Parathyroid adenoma (tissue), 2 donors: ENCODE results near the gene TMX4.

Source experiments
- H2AFZ ChIP-seq: fragments of 300-600 bp; sonication (generic); one replicate; pipeline ENCODE4 v1.7.0; 2017; ENCODE audit warnings: antibody characterized with exemption, mild to moderate bottlenecking
- H3K27ac ChIP-seq: fragments of 300-600 bp; sonication (generic); one replicate; pipeline ENCODE4 v1.7.0; 2017
- H3K27me3 ChIP-seq: fragments of 300-600 bp; sonication (generic); one replicate; pipeline ENCODE4 v1.7.0; 2017; ENCODE audit warnings: low read length; ENCODE audit not compliant: control insufficient read depth, insufficient read depth
- H3K36me3 ChIP-seq: fragments of 300-600 bp; sonication (generic); one replicate; pipeline ENCODE4 v1.7.0; 2017; ENCODE audit warnings: low read length; ENCODE audit not compliant: control insufficient read depth, insufficient read depth
- H3K4me1 ChIP-seq: fragments of 300-600 bp; sonication (generic); one replicate; pipeline ENCODE4 v1.7.0; 2017; ENCODE audit warnings: control low read depth
- H3K4me2 ChIP-seq: fragments of 300-600 bp; sonication (generic); one replicate; pipeline ENCODE4 v1.7.0; 2017; ENCODE audit warnings: low read length
- H3K4me3 ChIP-seq: fragments of 300-600 bp; sonication (generic); one replicate; pipeline ENCODE4 v1.7.0; 2017; ENCODE audit warnings: low read depth, low read length
- H3K79me2 ChIP-seq: fragments of 300-600 bp; sonication (generic); one replicate; pipeline ENCODE4 v1.7.0; 2017; ENCODE audit warnings: control low read depth
- H3K9ac ChIP-seq: fragments of 300-600 bp; sonication (generic); one replicate; pipeline ENCODE4 v1.7.0; 2017; ENCODE audit warnings: mild to moderate bottlenecking
- H3K9me3 ChIP-seq: fragments of 300-600 bp; sonication (generic); one replicate; pipeline ENCODE4 v1.7.0; 2017; ENCODE audit warnings: low read length; ENCODE audit not compliant: control insufficient read depth
- CTCF ChIP-seq: fragments of 300-600 bp; sonication (generic); IDR thresholded peaks from one replicate; pipeline ENCODE4 v1.7.0; 2017; ENCODE audit warnings: antibody characterized with exemption, mild to moderate bottlenecking
- donor health status: primary hyperparathyroidism.

TMX4 gene

GRCh38 chr20:8049310-8049709 lies 29.7 kb upstream of the TMX4 start:
- Histone ChIP-seq H3K27ac (no peak overlapping the region), H3K4me3 (no peak overlapping the region), H3K27me3 (no peaks in the 10 kb centered on the region), H2AFZ (no peak overlapping the region), H3K9ac (no peak overlapping the region), H3K36me3 (no peaks in the 10 kb centered on the region), H3K4me2 (no peak overlapping the region), H3K4me1 (no peaks in the 10 kb centered on the region), H3K79me2 (no peaks in the 10 kb centered on the region), H3K9me3 (no peaks in the 10 kb centered on the region)
- TF ChIP-seq CTCF: no peak

- Histone ChIP-seq H3K9me3 (no peaks in the 10 kb centered on the region), H3K79me2 (no peaks in the 10 kb centered on the region), H2AFZ (peak overlapping the region; percentile 13), H3K27ac (no peak overlapping the region), H3K4me3 (no peak overlapping the region), H3K36me3 (no peaks in the 10 kb centered on the region), H3K27me3 (no peaks in the 10 kb centered on the region), H3K9ac (no peak overlapping the region), H3K4me2 (no peak overlapping the region), H3K4me1 (no peaks in the 10 kb centered on the region)
- TF ChIP-seq CTCF: no peak
Observed at GRCh38 chr20:8045946-8046345, 26.4 kb upstream of the TMX4 start.

GRCh38 chr20:8043687-8044282 lies 24.2 kb upstream of the TMX4 start:
- TF ChIP-seq CTCF: peak; percentile 88
- H3K4me3 ChIP-seq: no peak overlapping the region

GRCh38 chr20:8039042-8039441 lies 19.5 kb upstream of the TMX4 start:
- H2AFZ ChIP-seq: no peak overlapping the region

More at GRCh38 chr20:8043687-8044282, 24.2 kb upstream of the TMX4 start:
- no peaks in the 10 kb centered on the region for H3K4me1 ChIP-seq
- H3K9me3 ChIP-seq: no peaks in the 10 kb centered on the region
- H3K79me2 ChIP-seq: no peaks in the 10 kb centered on the region
- peak overlapping the region; percentile 21 for H2AFZ ChIP-seq
- H3K4me2 ChIP-seq: no peak overlapping the region
- no peaks in the 10 kb centered on the region for H3K27me3 ChIP-seq
- no peak overlapping the region for H3K27ac ChIP-seq
- no peak overlapping the region for H3K9ac ChIP-seq
- no peaks in the 10 kb centered on the region for H3K36me3 ChIP-seq

More at GRCh38 chr20:8039042-8039441, 19.5 kb upstream of the TMX4 start:
- no peak overlapping the region for H3K27ac ChIP-seq
- H3K27me3 ChIP-seq: no peaks in the 10 kb centered on the region
- no peak overlapping the region for H3K4me2 ChIP-seq
- no peak overlapping the region for H3K9ac ChIP-seq
- H3K36me3 ChIP-seq: no peaks in the 10 kb centered on the region
- no peaks in the 10 kb centered on the region for H3K9me3 ChIP-seq
- H3K4me1 ChIP-seq: no peaks in the 10 kb centered on the region
- peak; percentile 13 for TF ChIP-seq CTCF
- H3K79me2 ChIP-seq: no peaks in the 10 kb centered on the region
- H3K4me3 ChIP-seq: no peak overlapping the region
